Caco-2 (cell line): Measurements from ENCODE around the gene LOXL3. TPM values are rescaled to one million over a fixed set of nuclear protein-coding genes. Genes with fewer than 3 reads are reported as not detected.
A peak's percentile ranks its signal among the peaks of the same experiment; 100 is the strongest.

Source experiments
- BruUV-seq: library from RNA; stranded (reverse); fragments of 400-500 nt; replicated peaks from 2 replicates; lab custom pipeline; 2021; lab: Mats Ljungman, UMichigan
- CTCF ChIA-PET: fragments of 300-600 bp; sonication (Branson Sonifier 250); formaldehyde crosslinking; loops from one replicate; lab custom pipeline; 2022; ENCODE audit warnings: antibody characterized with exemption; lab: Charles Lee
- POLR2A ChIA-PET: fragments of 300-600 bp; sonication (Branson Sonifier 250); formaldehyde crosslinking; loops from one replicate; lab custom pipeline; 2022; ENCODE audit warnings: antibody characterized with exemption; lab: Charles Lee
- DNase-seq, 2 experiments: peaks; one replicate each; pipeline versions ENCODE4 v3.0.0 to v3.0.0-alpha.2; 2020 to 2022
- H3K27me3 ChIP-seq: replicated peaks from 2 replicates; pipeline ENCODE4 v1.6.0; 2011; ENCODE audit warnings: low read length; ENCODE audit not compliant: control insufficient read depth, insufficient read depth
- H3K36me3 ChIP-seq: 2 replicates; pipeline ENCODE4 v1.5.1; 2011; ENCODE audit warnings: low read length; ENCODE audit not compliant: control insufficient read depth, insufficient read depth
- H3K4me1 ChIP-seq: fragments of 250-450 bp; sonication (Bioruptor Pico); 2 replicates; pipeline ENCODE4 v1.5.1; 2020; ENCODE audit warnings: mild to moderate bottlenecking
- H3K4me3 ChIP-seq: 2 replicates; pipeline ENCODE4 v1.5.1; 2011; ENCODE audit warnings: low read depth, mild to moderate bottlenecking, control low read depth, low read length
- H3K9me3 ChIP-seq: fragments of 250-450 bp; sonication (Bioruptor Pico); 2 replicates; pipeline ENCODE4 v1.5.1; 2020; ENCODE audit warnings: mild to moderate bottlenecking, moderate library complexity
- H3K27ac Mint-ChIP-seq: one replicate; pipeline ENCODE4 v1.8.0; 2022; ENCODE audit warnings: mixed read lengths; ENCODE audit not compliant: unreplicated experiment
- H3K27me3 Mint-ChIP-seq: one replicate; pipeline ENCODE4 v1.8.0; 2022; ENCODE audit warnings: mixed read lengths; ENCODE audit not compliant: insufficient read depth, unreplicated experiment
- H3K36me3 Mint-ChIP-seq: one replicate; pipeline ENCODE4 v1.8.0; 2022; ENCODE audit warnings: mild to moderate bottlenecking, mixed read lengths; ENCODE audit not compliant: insufficient read depth, unreplicated experiment
- H3K4me1 Mint-ChIP-seq: one replicate; pipeline ENCODE4 v1.8.0; 2022; ENCODE audit warnings: low read depth, mixed read lengths; ENCODE audit not compliant: unreplicated experiment
- H3K4me3 Mint-ChIP-seq: one replicate; pipeline ENCODE4 v1.8.0; 2022; ENCODE audit warnings: mild to moderate bottlenecking, moderate library complexity, mixed read lengths; ENCODE audit not compliant: unreplicated experiment
- H3K9me3 Mint-ChIP-seq: one replicate; pipeline ENCODE4 v1.8.0; 2022; ENCODE audit warnings: mixed read lengths; ENCODE audit not compliant: unreplicated experiment
- CTCF ChIP-seq, 2 experiments: fragments of 200-600 bp in 1 of 2; IDR thresholded peaks; 1 replicate in 1 of 2; 2 replicates in 1 of 2; pipeline versions ENCODE4 v1.5.1 to v1.8.0; 2011 to 2022; ENCODE audit warnings: antibody characterized with exemption in 1 of 2, control low read depth in 1 of 2, inconsistent platforms in 1 of 2, low read depth in 1 of 2, low read length in 1 of 2, mild to moderate bottlenecking in 1 of 2, moderate library complexity in 1 of 2; ENCODE audit not compliant: insufficient read depth in 1 of 2, severe bottlenecking in 1 of 2, unreplicated experiment in 1 of 2
- intact Hi-C: fragments of 100-400 bp; cut with micrococcal nuclease; formaldehyde crosslinking; loops from one replicate; pipeline ENCODE4 v1.10.0; 2022; ENCODE audit not compliant: unreplicated experiment
- total RNA-seq: library from RNA; stranded (reverse); gene quantifications from 2 replicates; pipeline ENCODE4 v1.2.3, GENCODE V29; 2022

LOXL3 gene
- total RNA-seq, 1 experiment from 2014 or later, result 13.8 TPM

DNA sequence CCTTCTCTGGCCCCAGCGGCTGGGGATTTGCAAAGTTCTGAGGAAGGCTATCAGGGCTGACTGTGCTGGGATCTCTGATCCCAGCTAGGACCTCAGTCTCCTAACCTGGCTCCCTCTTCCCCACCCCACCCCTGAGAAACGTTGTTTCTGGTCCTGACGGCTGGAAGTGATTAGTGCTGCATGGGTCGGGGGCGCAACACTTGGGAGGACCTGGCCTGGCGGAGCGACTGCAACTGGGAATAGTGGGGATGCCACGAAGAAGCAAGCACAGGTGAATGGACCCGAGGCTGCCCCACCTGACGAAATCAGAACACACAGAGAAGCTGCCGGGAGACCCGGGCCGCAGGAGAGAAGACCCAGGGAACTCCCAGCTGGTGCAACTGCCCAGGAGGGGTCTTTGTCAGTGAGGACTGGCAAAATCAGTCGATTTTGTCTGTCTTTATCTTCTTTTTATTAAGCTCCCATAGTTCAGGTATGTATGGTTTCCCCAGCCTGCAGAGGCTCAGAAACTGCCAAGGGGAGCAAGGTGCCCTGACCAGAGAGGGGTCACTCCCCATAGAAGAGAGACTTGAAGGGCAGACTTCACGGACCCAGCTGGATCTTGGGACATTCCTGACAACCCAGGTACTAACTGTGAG lies 53.7 kb downstream of the LOXL3 start:
- TF ChIP-seq CTCF (IDR thresholded peaks at IDR 0.05; ENCODE audit: insufficient read depth in 1 of 2, low read depth in 1 of 2, low read length in 1 of 2, severe bottlenecking in 1 of 2, unreplicated experiment in 1 of 2), result no peak
- no peaks in the 10 kb centered on the region for H3K27me3 Mint-ChIP-seq
- Histone ChIP-seq H3K4me1 (peaks cover 50% of the 10 kb centered on the region), H3K4me3 (peak overlapping the region; percentile 65), H3K27me3 (no peaks in the 10 kb centered on the region), H3K36me3 (peaks cover 1% of the 10 kb centered on the region; the same call in 1 of the 2 replicates), H3K9me3 (no peaks in the 10 kb centered on the region)
- peak overlapping the region; percentile 96 for H3K4me3 Mint-ChIP-seq
- H3K9me3 Mint-ChIP-seq, result no peaks in the 10 kb centered on the region
- intact Hi-C loops, result loop anchor here (1.0 kb wide), 1 partner anchor 17 kb away; the partner anchor contains the start of gene TTC31
- CTCF ChIA-PET, result interaction anchor here (0.7 to 1.3 kb wide), 3 partner anchors 10 to 35 kb away, joined by 3 read pairs; partner anchors contain the start of gene MOGS
- POLR2A ChIA-PET, result interaction anchor here (1.0 to 5.2 kb wide), 2 partner anchors 11 to 18 kb away, joined by 3 to 17 read pairs; no protein-coding TSS in a partner anchor
- DNase-seq, result no peak
- no TSS peak for BruUV-seq
- peak overlapping the region; percentile 46 for H3K27ac Mint-ChIP-seq
- peaks cover 24% of the 10 kb centered on the region for H3K4me1 Mint-ChIP-seq
- peaks cover 45% of the 10 kb centered on the region for H3K36me3 Mint-ChIP-seq

- TF ChIP-seq CTCF (IDR thresholded peaks at IDR 0.05; ENCODE audit: insufficient read depth in 1 of 2, low read depth in 1 of 2, low read length in 1 of 2, severe bottlenecking in 1 of 2, unreplicated experiment in 1 of 2), result no peak
- peaks cover 50% of the 10 kb centered on the region for H3K4me1 ChIP-seq
- ChIA-PET CTCF (interaction anchor here (1.1 to 1.3 kb wide), 2 partner anchors 10 to 19 kb away, joined by 3 read pairs; no protein-coding TSS in a partner anchor), POLR2A (interaction anchor here (1.0 to 5.2 kb wide), 2 partner anchors 10 to 17 kb away, joined by 3 to 17 read pairs; no protein-coding TSS in a partner anchor)
- H3K27me3 ChIP-seq, result no peaks in the 10 kb centered on the region
- DNase-seq, result peak in 1 of 2 experiments; percentile 70
- peaks cover 17% of the 10 kb centered on the region for H3K4me1 Mint-ChIP-seq
- H3K36me3 ChIP-seq, result peaks cover 1% of the 10 kb centered on the region; the same call in 1 of the 2 replicates
- H3K9me3 Mint-ChIP-seq, result no peaks in the 10 kb centered on the region
- intact Hi-C loops, result loop anchor here (1.0 kb wide), 1 partner anchor 16 kb away; the partner anchor contains the start of gene TTC31
- H3K36me3 Mint-ChIP-seq, result peaks cover 39% of the 10 kb centered on the region
- H3K27ac Mint-ChIP-seq, result peak within 1 kb of the TSS; percentile 46
- peak within 1 kb of the TSS; percentile 65 for H3K4me3 ChIP-seq
- no TSS peak for BruUV-seq
- H3K27me3 Mint-ChIP-seq, result no peaks in the 10 kb centered on the region
- H3K4me3 Mint-ChIP-seq, result peak within 1 kb of the TSS; percentile 96
- no peaks in the 10 kb centered on the region for H3K9me3 ChIP-seq
Measured at GRCh38 chr2:74499267-74499939, 54.3 kb downstream of the LOXL3 start, which contains the start of gene LBX2. Gene LBX2 (minus strand): TSS chr2:74499603. CDS start chr2:74499537, 66 bp downstream.
